HG03045 (cell line): ENCODE results near the gene SAP30BP.

Source experiments
- ATAC-seq: cut with Tn5 transposase; IDR thresholded peaks from one replicate; pipeline ENCODE4 v1.9.1; 2021; ENCODE audit warnings: mild to moderate bottlenecking, moderate library complexity; ENCODE audit not compliant: unreplicated experiment

Gene SAP30BP

GRCh38 chr17:75646638-75646992 lies 20.5 kb upstream of the SAP30BP start:
- ATAC-seq: no peak

GRCh38 chr17:75647061-75647460 lies 20.1 kb upstream of the SAP30BP start:
- ATAC-seq: no peak

- no peak for ATAC-seq
Measured at GRCh38 chr17:75647921-75648320, 19.2 kb upstream of the SAP30BP start.

- ATAC-seq: no peak
Measured at GRCh38 chr17:75649687-75650086, 17.5 kb upstream of the SAP30BP start.

DNA sequence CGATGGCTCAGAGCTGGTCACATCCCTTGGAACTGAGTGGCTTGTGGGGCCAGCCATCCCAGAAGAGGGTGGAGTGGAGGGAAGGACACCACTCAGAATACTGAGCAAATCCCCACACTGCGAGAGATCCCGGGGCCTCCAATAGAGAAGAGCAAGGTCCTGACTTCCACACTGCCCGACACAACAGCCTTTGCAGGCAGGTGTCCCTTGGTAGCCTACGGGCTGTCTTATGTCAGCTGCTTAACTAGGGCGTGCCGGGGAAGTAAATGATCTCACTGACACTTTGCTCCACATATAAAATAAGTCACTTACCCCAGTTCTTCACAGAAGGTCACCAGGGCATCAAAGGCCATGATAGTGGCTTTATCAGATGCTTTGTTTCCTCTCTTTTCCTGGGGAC lies 16.3 kb upstream of the SAP30BP start:
- ATAC-seq: no peak

- no peak for ATAC-seq
Measured at GRCh38 chr17:75652341-75652740, 14.8 kb upstream of the SAP30BP start.

GRCh38 chr17:75652934-75653549 lies 14.1 kb upstream of the SAP30BP start:
- ATAC-seq: no peak

DNA sequence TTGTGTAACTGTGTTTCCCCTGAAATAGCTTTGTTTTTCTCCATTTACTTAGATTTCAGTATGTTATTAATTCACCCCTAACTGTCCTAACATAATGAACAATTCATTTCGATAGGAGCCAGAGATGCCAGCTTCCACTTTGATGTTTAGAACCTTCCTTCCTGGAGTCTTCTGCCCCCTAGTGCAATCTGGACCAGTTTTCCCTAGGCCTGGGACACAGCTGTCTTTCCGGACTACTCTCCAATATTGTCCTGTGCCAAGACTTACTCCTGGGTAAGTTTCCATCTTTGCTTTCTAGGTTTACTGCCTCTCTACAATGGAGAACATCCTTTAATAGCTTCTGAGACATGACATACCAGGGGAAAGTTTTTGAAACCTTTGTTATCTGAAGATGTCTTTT lies 13.0 kb upstream of the SAP30BP start:
- ATAC-seq: no peak

DNA sequence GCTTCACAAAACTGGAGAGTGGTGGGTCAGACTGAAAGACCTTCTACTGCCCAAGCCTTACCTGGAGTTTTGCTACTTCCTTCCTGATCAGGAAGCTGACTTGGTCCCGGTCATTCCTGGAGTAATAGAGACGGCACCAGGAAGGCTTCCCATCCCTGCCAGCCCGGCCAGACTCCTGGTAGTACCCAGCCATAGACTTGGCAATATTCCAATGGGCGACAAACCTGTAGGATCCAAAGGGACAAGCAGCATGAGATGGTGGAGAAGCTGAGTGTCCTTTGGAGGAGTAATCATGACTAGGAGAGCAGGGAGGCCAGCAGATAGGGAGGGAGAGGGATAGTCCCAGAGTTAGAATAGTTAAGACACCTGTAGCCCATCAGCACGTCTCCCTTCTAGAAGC lies 8.9 kb upstream of the SAP30BP start:
- no peak for ATAC-seq

GRCh38 chr17:75661531-75661930 lies 5.6 kb upstream of the SAP30BP start:
- no peak for ATAC-seq

DNA sequence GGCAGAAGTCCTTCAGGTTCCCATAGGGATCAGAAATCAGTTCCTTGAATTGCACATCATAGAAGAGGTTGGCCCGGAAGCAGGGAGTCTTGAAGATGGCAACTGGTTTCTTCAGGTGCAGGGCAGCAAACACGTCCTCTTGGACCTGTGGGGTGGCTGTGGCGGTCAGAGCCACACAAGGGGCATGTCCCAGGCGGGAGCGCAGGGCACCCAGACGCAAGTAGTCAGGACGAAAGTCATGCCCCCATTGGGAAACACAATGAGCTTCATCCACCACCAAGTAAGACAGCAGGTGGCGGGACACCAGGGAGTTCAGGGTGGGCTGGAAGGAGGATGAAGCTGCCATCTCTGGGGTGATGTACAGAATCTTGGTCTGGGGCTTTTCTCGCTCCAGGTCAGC lies 4.6 kb upstream of the SAP30BP start:
- ATAC-seq: no peak

DNA sequence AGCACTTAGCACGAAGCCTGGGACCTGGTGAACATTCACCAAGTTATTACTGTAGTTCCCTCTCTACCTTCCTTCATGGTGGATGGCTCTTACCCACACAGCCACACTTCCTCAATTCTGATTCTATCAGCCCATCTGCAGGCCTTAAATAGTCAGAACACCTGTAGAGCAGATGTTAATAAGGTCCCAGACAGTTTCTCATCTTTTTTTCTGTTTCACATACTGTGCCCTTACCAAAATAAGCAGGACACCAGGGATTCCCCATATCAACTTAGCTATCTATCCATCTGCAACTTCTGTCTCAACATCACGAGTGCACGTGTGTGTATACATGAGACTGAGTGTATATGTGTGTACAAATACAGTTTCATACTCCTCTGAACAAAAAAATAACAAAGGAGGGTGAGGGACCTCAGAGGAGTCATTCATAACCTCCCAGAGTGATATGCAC lies 3.0 kb upstream of the SAP30BP start:
- ATAC-seq: peak; percentile 52

DNA sequence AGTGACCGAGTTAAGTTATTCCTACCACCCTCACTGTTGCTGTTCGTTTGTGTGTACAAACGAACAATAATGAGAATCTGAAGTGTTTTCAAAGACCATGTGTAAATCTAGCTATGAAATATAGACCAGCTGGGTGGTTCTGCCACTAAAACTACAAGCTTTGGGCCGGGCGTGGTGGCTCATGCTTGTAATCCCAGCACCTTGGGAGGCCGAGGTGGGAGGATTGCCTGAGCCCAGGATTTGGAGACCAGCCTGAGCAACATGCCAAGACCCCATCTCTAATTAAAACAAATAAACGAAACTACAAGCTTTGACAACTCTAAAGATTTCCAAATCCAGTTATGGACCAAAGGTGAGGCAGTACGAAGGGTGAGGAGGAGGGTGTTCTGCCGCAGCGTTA lies 1.2 kb upstream of the SAP30BP start:
- ATAC-seq: no peak

- ATAC-seq: no peak
Measured at GRCh38 chr17:75667825-75668224, 687 bp downstream of the SAP30BP start.

- no peak for ATAC-seq
Measured at GRCh38 chr17:75668489-75668888, 1.4 kb downstream of the SAP30BP start.

- ATAC-seq: no peak
Measured at GRCh38 chr17:75670868-75671267, 3.7 kb downstream of the SAP30BP start.

DNA sequence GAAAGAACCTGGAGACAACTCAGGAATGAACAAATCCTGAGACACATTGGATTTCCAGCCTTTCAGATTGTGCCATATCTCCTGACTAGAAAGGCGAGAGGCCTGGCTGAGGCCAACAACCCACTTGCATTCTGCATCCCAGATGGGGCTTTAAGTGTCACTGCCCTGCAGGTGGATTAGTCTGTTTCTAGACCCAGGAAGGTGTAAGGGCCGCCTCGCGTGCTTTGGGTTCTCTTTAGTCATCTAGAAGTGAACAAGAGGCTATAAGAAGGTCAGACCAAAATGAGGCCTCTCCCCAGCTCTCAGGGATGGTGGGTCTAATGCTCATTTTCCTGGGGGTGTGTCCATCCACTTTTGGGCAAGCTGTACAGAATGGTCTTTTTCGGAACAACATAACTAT lies 4.9 kb downstream of the SAP30BP start:
- no peak for ATAC-seq

DNA sequence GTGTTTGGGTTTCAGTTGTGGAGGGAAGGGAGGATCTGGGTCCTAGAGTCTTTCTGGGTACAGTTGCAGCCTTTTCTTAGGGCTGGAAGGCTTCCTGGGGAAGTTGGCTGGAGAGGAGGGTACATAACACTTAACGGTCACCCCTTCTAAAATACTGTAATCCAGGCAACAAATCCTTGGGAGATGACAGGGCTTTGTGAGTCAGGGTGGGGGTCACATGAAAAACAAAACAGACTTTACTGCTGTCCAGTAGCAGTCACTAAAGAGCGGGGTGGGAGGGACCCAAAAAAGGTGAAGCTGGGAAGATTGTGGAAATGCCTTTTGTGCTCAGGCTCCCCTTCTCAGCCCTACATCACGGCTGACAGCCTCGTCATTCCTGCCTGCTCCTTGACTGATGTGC lies 6.3 kb downstream of the SAP30BP start:
- ATAC-seq: no peak

- no peak for ATAC-seq
Measured at GRCh38 chr17:75676461-75676860, 9.3 kb downstream of the SAP30BP start.

- ATAC-seq: no peak
Measured at GRCh38 chr17:75679706-75680211, 12.6 kb downstream of the SAP30BP start.

- ATAC-seq: no peak
Measured at GRCh38 chr17:75680431-75680830, 13.3 kb downstream of the SAP30BP start.

DNA sequence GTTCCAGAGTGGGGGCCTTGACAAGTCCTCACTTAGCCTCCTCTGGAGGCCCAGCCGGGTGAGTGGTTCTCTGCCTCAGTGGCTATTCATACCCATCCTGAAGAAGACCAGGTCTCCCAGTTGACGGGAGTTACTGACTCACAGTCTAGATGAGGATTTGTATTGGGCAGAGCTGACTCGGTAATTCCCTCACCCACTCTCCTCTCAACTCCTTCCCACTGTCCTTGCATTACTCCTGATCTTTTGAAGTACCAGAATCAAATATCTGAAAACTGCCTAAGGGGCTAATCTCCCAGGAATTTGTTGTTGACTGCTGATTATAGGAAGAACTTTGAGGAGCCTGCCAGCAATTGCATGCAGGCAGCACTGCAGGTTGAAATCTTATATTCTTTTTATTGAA lies 14.2 kb downstream of the SAP30BP start:
- no peak for ATAC-seq

- ATAC-seq: no peak
Measured at GRCh38 chr17:75683583-75683982, 16.4 kb downstream of the SAP30BP start.
